Measurements from ENCODE around the gene NUP210. TPM values are rescaled to one million over a fixed set of nuclear protein-coding genes. Genes with fewer than 3 reads are reported as not detected.

NUP210 gene
- total RNA-seq, 1 donor: 0.45 TPM

GRCh38 chr3:13352621-13353131 lies 67.4 kb downstream of the NUP210 start:
- H3K4me3 ChIP-seq (ENCODE audit: low read depth, low read length): no peak overlapping the region
- no peak for DNase-seq (ENCODE audit: low read depth)

GRCh38 chr3:13349823-13350222 lies 70.3 kb downstream of the NUP210 start:
- TF ChIP-seq CTCF (IDR thresholded peaks at IDR 0.05; ENCODE audit: insufficient read depth, low read length): no peak
- DNase-seq (ENCODE audit: low read depth): no peak
- H3K4me3 ChIP-seq (ENCODE audit: low read depth, low read length): no peak overlapping the region

More at GRCh38 chr3:13352621-13353131, 67.4 kb downstream of the NUP210 start:
- no peak for TF ChIP-seq CTCF (IDR thresholded peaks at IDR 0.05; ENCODE audit: insufficient read depth, low read length)

GRCh38 chr3:13348661-13349396 lies 71.3 kb downstream of the NUP210 start:
- no peak for DNase-seq (ENCODE audit: low read depth)
- H3K4me3 ChIP-seq (ENCODE audit: low read depth, low read length): no peak overlapping the region
- TF ChIP-seq CTCF (IDR thresholded peaks at IDR 0.05; ENCODE audit: insufficient read depth, low read length): no peak

- no peak overlapping the region for H3K4me3 ChIP-seq (ENCODE audit: low read depth, low read length)
- no peak for TF ChIP-seq CTCF (IDR thresholded peaks at IDR 0.05; ENCODE audit: insufficient read depth, low read length)
- no peak for DNase-seq (ENCODE audit: low read depth)
These were observed 72.0 kb downstream of the NUP210 start for GRCh38 chr3:13348100-13348499.

GRCh38 chr3:13347390-13347950 lies 72.7 kb downstream of the NUP210 start:
- TF ChIP-seq CTCF (IDR thresholded peaks at IDR 0.05; ENCODE audit: insufficient read depth, low read length): no peak
- DNase-seq (ENCODE audit: low read depth): no peak
- H3K4me3 ChIP-seq (ENCODE audit: low read depth, low read length): no peak overlapping the region

- no peak for DNase-seq (ENCODE audit: low read depth)
- no peak for TF ChIP-seq CTCF (IDR thresholded peaks at IDR 0.05; ENCODE audit: insufficient read depth, low read length)
- no peak overlapping the region for H3K4me3 ChIP-seq (ENCODE audit: low read depth, low read length)
These were observed 73.4 kb downstream of the NUP210 start for GRCh38 chr3:13346481-13347389.
